Cerebellar cortex (tissue), 1 donor: ENCODE data around the gene NPAS2.

Experiments used
- DNase-seq: peaks from one replicate; pipeline ENCODE4 v3.0.0-alpha.2; 2015; ENCODE audit warnings: low spot score

Gene NPAS2

GRCh38 chr2:100821255-100821910 is 1.4 kb downstream of the NPAS2 start:
- DNase-seq, result peak; percentile 51

GRCh38 chr2:100821911-100822265 is 1.9 kb downstream of the NPAS2 start:
- peak; percentile 22 for DNase-seq

GRCh38 chr2:100822587-100823248 is 2.8 kb downstream of the NPAS2 start:
- peak; percentile 41 for DNase-seq

GRCh38 chr2:100823665-100824438 is 3.9 kb downstream of the NPAS2 start:
- DNase-seq, result no peak

GRCh38 chr2:100824842-100825241 is 4.9 kb downstream of the NPAS2 start:
- DNase-seq, result no peak

GRCh38 chr2:100826494-100826893 is 6.6 kb downstream of the NPAS2 start:
- DNase-seq, result no peak

- DNase-seq, result no peak
Observed at GRCh38 chr2:100831158-100831750, 11.3 kb downstream of the NPAS2 start.

GRCh38 chr2:100831831-100832230 is 11.9 kb downstream of the NPAS2 start:
- DNase-seq, result no peak

- no peak for DNase-seq
Observed at GRCh38 chr2:100832885-100833284, 12.9 kb downstream of the NPAS2 start.

- no peak for DNase-seq
Observed at GRCh38 chr2:100833331-100833730, 13.4 kb downstream of the NPAS2 start.

GRCh38 chr2:100834221-100834620 is 14.3 kb downstream of the NPAS2 start:
- no peak for DNase-seq

GRCh38 chr2:100835006-100835659 is 15.2 kb downstream of the NPAS2 start:
- DNase-seq, result no peak

- no peak for DNase-seq
Observed at GRCh38 chr2:100840519-100840918, 20.6 kb downstream of the NPAS2 start.

GRCh38 chr2:100842241-100842922 is 22.4 kb downstream of the NPAS2 start:
- no peak for DNase-seq

GRCh38 chr2:100844514-100844913 is 24.6 kb downstream of the NPAS2 start:
- DNase-seq, result no peak

GRCh38 chr2:100845141-100845991 is 25.4 kb downstream of the NPAS2 start:
- peak; percentile 26 for DNase-seq

- no peak for DNase-seq
Observed at GRCh38 chr2:100846716-100847115, 26.8 kb downstream of the NPAS2 start.

- DNase-seq, result no peak
Observed at GRCh38 chr2:100852447-100852846, 32.5 kb downstream of the NPAS2 start.

GRCh38 chr2:100852999-100853908 is 33.3 kb downstream of the NPAS2 start:
- DNase-seq, result no peak
